Ishikawa (cell line): ENCODE data around the gene TPP1.

ENCODE experiments used
- CREB1 ChIP-seq: IDR thresholded peaks from 2 replicates; pipeline ENCODE4 v1.6.1; 2012; ENCODE audit warnings: low read depth
- EGR1 ChIP-seq: IDR thresholded peaks from 2 replicates; pipeline ENCODE4 v1.6.1; 2012
- EP300 ChIP-seq: IDR thresholded peaks from 2 replicates; pipeline ENCODE4 v1.6.1; 2012; ENCODE audit warnings: borderline replicate concordance
- FOXM1 ChIP-seq: IDR thresholded peaks from 2 replicates; pipeline ENCODE4 v1.6.1; 2012; ENCODE audit warnings: low read depth, borderline replicate concordance
- MAX ChIP-seq: IDR thresholded peaks from 2 replicates; pipeline ENCODE4 v1.6.1; 2012
- TEAD4 ChIP-seq: IDR thresholded peaks from 2 replicates; pipeline ENCODE4 v1.6.1; 2012
- YY1 ChIP-seq: IDR thresholded peaks from 2 replicates; pipeline ENCODE4 v1.6.1; 2012; ENCODE audit warnings: low read depth

- TF ChIP-seq MAX (no peak), TEAD4 (no peak), CREB1 (no peak), YY1 (no peak), EGR1 (no peak), EP300 (no peak), FOXM1 (no peak)
These were observed 49.5 kb downstream of the TPP1 start for GRCh38 chr11:6569706-6570105.
